ENCODE results near the gene MAP3K14. TPM values are rescaled to one million over a fixed set of nuclear protein-coding genes. Genes with fewer than 3 reads are reported as not detected.

Gene MAP3K14
- total and polyA plus RNA-seq, 2 donors (not counting 1 experiment from before 2014, with no cell fraction given) = 3.6 to 5.2 TPM

DNA sequence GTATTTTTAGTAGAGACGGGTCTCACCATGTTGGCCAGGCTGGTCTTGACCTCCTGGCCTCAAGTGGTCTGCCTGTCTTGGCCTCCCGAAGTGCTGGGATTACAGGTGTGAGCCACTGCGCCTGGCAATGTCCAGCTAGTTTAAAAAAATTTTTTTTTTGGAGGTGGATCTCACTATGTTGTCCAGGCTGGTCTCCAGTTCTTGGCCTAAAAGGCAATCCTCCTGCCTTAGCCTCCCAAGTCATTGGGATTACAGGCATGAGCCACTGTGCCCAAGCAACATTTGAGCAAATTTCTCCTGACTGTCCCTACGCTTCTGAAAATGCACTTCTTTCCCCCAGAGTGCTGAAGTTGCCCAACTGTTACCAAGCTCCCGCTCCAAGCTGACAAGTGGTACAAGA lies 8.0 kb downstream of the MAP3K14 start:
- Histone ChIP-seq H4K20me1 (ENCODE audit: control insufficient read depth, extremely low read depth, insufficient read depth, low read length) (no peaks in the 10 kb centered on the region), H3K4me1 (ENCODE audit: control insufficient read depth, extremely low read depth, insufficient read depth, low read length) (peaks cover 47% of the 10 kb centered on the region)

GRCh38 chr17:45308016-45308365 lies 8.8 kb downstream of the MAP3K14 start:
- Histone ChIP-seq H3K9ac (ENCODE audit: insufficient read depth, low read length) (peak overlapping the region; percentile 21), H3K4me2 (ENCODE audit: extremely low read depth, insufficient read depth, low read length) (peak overlapping the region; percentile 85), H3K27me3 (ENCODE audit: control insufficient read depth, insufficient read depth, low read length) (no peaks in the 10 kb centered on the region), H3K9me3 (ENCODE audit: control insufficient read depth, insufficient read depth, low read depth, low read length) (no peaks in the 10 kb centered on the region), H3K36me3 (ENCODE audit: control insufficient read depth, insufficient read depth, low read length) (peaks cover 4% of the 10 kb centered on the region), H3K4me3 (replicated peaks in 1 of 4; ENCODE audit: control extremely low read depth in 1 of 4, insufficient read depth in 1 of 4, low read depth in 3 of 4, low read length in 4 of 4) (no peak overlapping the region), H3K27ac (ENCODE audit: insufficient read depth, low read length) (peak overlapping the region; percentile 93), H3K4me1 (ENCODE audit: control insufficient read depth, extremely low read depth, insufficient read depth, low read length) (peaks cover 43% of the 10 kb centered on the region), H2AFZ (ENCODE audit: low read length) (no peak overlapping the region), H3K79me2 (ENCODE audit: control insufficient read depth, insufficient read depth, low read length) (peaks cover 49% of the 10 kb centered on the region), H4K20me1 (ENCODE audit: control insufficient read depth, extremely low read depth, insufficient read depth, low read length) (no peaks in the 10 kb centered on the region)
- no peak for DNase-seq (ENCODE audit: low read depth in 2 of 2)
- TF ChIP-seq EZH2 (IDR thresholded peaks at IDR 0.05; ENCODE audit: low read length, missing control alignments) (no peak), CTCF (conservative IDR thresholded peaks at IDR 0.05 in 1 of 2, IDR thresholded peaks at IDR 0.05 in 1 of 2; ENCODE audit: low read depth in 1 of 2, low read length in 2 of 2) (no peak)

More for the DNA sequence above, 8.0 kb downstream of the MAP3K14 start:
- H3K27ac ChIP-seq (ENCODE audit: insufficient read depth, low read length) = no peak overlapping the region
- H3K9ac ChIP-seq (ENCODE audit: insufficient read depth, low read length) = no peak overlapping the region
- TF ChIP-seq CTCF (conservative IDR thresholded peaks at IDR 0.05 in 1 of 2, IDR thresholded peaks at IDR 0.05 in 1 of 2; ENCODE audit: low read depth in 1 of 2, low read length in 2 of 2) = no peak
- no peak for TF ChIP-seq EZH2 (IDR thresholded peaks at IDR 0.05; ENCODE audit: low read length, missing control alignments)
- no peaks in the 10 kb centered on the region for H3K27me3 ChIP-seq (ENCODE audit: control insufficient read depth, insufficient read depth, low read length)
- no peak overlapping the region for H3K4me3 ChIP-seq (replicated peaks in 1 of 4; ENCODE audit: control extremely low read depth in 1 of 4, insufficient read depth in 1 of 4, low read depth in 3 of 4, low read length in 4 of 4)
- H3K79me2 ChIP-seq (ENCODE audit: control insufficient read depth, insufficient read depth, low read length) = peaks cover 58% of the 10 kb centered on the region
- H3K36me3 ChIP-seq (ENCODE audit: control insufficient read depth, insufficient read depth, low read length) = peaks cover 4% of the 10 kb centered on the region
- no peak for DNase-seq (ENCODE audit: low read depth in 2 of 2)
- H2AFZ ChIP-seq (ENCODE audit: low read length) = no peak overlapping the region
- H3K4me2 ChIP-seq (ENCODE audit: extremely low read depth, insufficient read depth, low read length) = no peak overlapping the region
- no peaks in the 10 kb centered on the region for H3K9me3 ChIP-seq (ENCODE audit: control insufficient read depth, insufficient read depth, low read depth, low read length)

GRCh38 chr17:45307290-45308015 lies 9.4 kb downstream of the MAP3K14 start:
- TF ChIP-seq CTCF (conservative IDR thresholded peaks at IDR 0.05 in 1 of 2, IDR thresholded peaks at IDR 0.05 in 1 of 2; ENCODE audit: low read depth in 1 of 2, low read length in 2 of 2) (no peak), EZH2 (IDR thresholded peaks at IDR 0.05; ENCODE audit: low read length, missing control alignments) (no peak)
- H2AFZ ChIP-seq (ENCODE audit: low read length) = no peak overlapping the region
- peaks cover 4% of the 10 kb centered on the region for H3K36me3 ChIP-seq (ENCODE audit: control insufficient read depth, insufficient read depth, low read length)
- H3K79me2 ChIP-seq (ENCODE audit: control insufficient read depth, insufficient read depth, low read length) = peaks cover 45% of the 10 kb centered on the region
- no peaks in the 10 kb centered on the region for H3K27me3 ChIP-seq (ENCODE audit: control insufficient read depth, insufficient read depth, low read length)
- peak overlapping the region; percentile 85 for H3K4me2 ChIP-seq (ENCODE audit: extremely low read depth, insufficient read depth, low read length)
- peak; percentile 89 to 94 for DNase-seq (ENCODE audit: low read depth in 2 of 2)
- H3K9me3 ChIP-seq (ENCODE audit: control insufficient read depth, insufficient read depth, low read depth, low read length) = no peaks in the 10 kb centered on the region
- peak overlapping the region; percentile 21 for H3K9ac ChIP-seq (ENCODE audit: insufficient read depth, low read length)
- peak overlapping the region; percentile 93 for H3K27ac ChIP-seq (ENCODE audit: insufficient read depth, low read length)
- H3K4me1 ChIP-seq (ENCODE audit: control insufficient read depth, extremely low read depth, insufficient read depth, low read length) = peaks cover 40% of the 10 kb centered on the region
- H4K20me1 ChIP-seq (ENCODE audit: control insufficient read depth, extremely low read depth, insufficient read depth, low read length) = no peaks in the 10 kb centered on the region
- peak overlapping the region in 1 of 4 experiments; percentile 6 for H3K4me3 ChIP-seq (replicated peaks in 1 of 4; ENCODE audit: control extremely low read depth in 1 of 4, insufficient read depth in 1 of 4, low read depth in 3 of 4, low read length in 4 of 4)
